ENCODE measurements around the gene IL31RA.
A peak's percentile ranks its signal among the peaks of the same experiment; 100 is the strongest.
"Not testable (repeated sequence)": the region's sequence is repeated elsewhere in the genome, so short reads cannot be mapped to it uniquely, and the experiment has no call there.

The IL31RA gene

DNA sequence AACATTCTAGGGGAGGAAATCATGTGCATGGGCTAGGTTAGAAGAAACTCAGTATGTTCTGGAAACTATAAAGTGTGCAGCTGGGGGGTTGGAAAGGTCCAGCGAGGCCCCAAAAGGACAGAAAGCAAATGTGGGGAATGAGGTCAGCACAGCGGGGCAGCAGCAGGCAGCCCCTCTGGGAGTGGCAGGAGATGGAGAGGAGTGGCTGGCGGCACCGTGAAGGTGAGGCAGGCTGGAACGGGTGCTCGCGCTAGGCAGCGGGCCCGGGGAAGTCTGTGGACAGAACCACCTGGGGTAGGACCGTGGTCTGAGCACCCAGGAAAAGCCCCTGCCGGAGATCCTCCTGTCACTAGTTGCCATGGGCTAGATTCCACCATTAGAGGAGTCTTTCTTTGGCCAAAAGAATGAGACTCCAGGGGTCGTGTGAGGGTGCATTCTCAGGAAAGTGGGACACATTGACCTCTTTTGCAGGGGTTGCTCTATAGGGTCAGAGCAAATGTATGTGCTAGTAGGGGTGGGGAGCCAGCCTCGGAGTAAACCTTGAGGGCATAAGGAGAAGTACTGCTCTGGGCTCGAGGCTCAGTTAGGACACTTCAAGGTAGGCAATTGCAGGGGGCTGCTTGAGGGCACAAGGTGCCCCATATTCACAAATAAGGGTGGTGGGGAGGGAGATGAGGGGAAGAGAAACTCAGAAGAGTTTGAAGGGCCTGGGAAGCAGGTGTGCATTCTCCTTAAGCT, 82.4 kb downstream of the IL31RA start:
- no peak for DNase-seq
- TF ChIP-seq, protein P1, sequence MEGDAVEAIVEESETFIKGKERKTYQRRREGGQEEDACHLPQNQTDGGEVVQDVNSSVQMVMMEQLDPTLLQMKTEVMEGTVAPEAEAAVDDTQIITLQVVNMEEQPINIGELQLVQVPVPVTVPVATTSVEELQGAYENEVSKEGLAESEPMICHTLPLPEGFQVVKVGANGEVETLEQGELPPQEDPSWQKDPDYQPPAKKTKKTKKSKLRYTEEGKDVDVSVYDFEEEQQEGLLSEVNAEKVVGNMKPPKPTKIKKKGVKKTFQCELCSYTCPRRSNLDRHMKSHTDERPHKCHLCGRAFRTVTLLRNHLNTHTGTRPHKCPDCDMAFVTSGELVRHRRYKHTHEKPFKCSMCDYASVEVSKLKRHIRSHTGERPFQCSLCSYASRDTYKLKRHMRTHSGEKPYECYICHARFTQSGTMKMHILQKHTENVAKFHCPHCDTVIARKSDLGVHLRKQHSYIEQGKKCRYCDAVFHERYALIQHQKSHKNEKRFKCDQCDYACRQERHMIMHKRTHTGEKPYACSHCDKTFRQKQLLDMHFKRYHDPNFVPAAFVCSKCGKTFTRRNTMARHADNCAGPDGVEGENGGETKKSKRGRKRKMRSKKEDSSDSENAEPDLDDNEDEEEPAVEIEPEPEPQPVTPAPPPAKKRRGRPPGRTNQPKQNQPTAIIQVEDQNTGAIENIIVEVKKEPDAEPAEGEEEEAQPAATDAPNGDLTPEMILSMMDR (IDR thresholded peaks at IDR 0.05) = no peak
- intact Hi-C loops (cut with DNase I; ENCODE audit: low total_unique reads) = loop anchor here (10.0 kb wide), 1 partner anchor 271 kb away; no protein-coding TSS in a partner anchor
- no peaks in the 10 kb centered on the region for H3K9me3 ChIP-seq
- H3K4me3 ChIP-seq = no peak overlapping the region
- peaks cover 0 to 7% (median 2%) of the 10 kb centered on the region in 3 donors for H3K36me3 ChIP-seq
- no peak overlapping the region for H3K27ac ChIP-seq
- H3K27me3 ChIP-seq = no peaks in the 10 kb centered on the region
- no peaks in the 10 kb centered on the region for H3K4me1 ChIP-seq

DNA sequence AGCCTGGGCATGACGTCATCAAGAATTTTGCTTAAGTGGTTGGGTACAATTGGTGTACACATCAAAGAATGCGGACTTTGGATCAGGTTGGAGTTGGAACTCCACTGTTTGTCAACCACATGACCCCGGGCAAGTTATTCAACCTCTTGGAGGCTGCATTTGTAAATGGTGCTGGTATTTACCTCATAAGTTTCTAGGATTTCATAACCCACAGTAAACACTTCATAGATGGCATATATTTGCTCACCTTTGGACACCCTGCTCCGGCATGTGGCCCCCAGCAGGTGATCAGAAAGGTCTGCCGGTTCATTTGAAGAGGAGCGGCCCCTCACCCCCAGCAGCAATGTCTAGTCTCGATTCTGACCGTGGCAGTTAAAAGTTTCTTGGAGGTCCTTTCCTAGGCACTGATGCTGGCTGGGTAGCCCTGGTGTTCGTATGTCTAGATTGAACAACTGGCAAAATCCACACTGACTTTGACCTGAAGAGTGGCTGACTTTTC, 83.0 kb downstream of the IL31RA start:
- intact Hi-C loops (cut with DNase I; ENCODE audit: low total_unique reads) = loop anchor here (10.0 kb wide), 1 partner anchor 271 kb away; no protein-coding TSS in a partner anchor
- no peak for DNase-seq
- H3K9me3 ChIP-seq = no peaks in the 10 kb centered on the region
- H3K36me3 ChIP-seq = peaks cover under 1 to 13% (median 7%) of the 10 kb centered on the region in 3 donors
- no peak overlapping the region for H3K27ac ChIP-seq
- TF ChIP-seq, protein P1 (IDR thresholded peaks at IDR 0.05) = no peak
- no peak overlapping the region for H3K4me3 ChIP-seq
- H3K4me1 ChIP-seq = no peaks in the 10 kb centered on the region
- no peaks in the 10 kb centered on the region for H3K27me3 ChIP-seq

DNA sequence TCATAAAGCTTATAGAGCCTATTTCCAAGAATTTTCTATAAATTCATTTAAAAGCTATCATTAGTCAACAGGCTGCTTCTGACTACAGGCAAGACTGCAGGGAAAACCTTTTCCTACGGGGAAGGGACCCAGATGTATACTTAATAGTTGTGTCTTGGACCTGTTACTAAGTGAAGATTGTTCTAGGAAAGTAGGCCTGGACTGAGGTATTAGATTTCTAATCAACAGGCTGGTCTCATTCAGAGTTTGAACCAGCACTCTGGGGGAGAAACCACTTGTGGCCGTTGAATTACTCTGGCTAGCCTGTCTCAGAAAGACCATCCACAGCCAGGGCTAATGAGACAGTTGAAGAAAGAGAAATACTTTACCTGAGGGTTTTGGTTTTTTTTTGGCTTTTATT, 83.6 kb downstream of the IL31RA start:
- Histone ChIP-seq H3K4me3 (no peak overlapping the region), H3K4me1 (no peaks in the 10 kb centered on the region), H3K36me3 (peaks cover 6 to 18% (median 11%) of the 10 kb centered on the region in 3 donors), H3K27me3 (no peaks in the 10 kb centered on the region), H3K9me3 (no peaks in the 10 kb centered on the region), H3K27ac (no peak overlapping the region)
- TF ChIP-seq, protein P1 (IDR thresholded peaks at IDR 0.05) = no peak
- intact Hi-C loops (cut with DNase I; ENCODE audit: low total_unique reads) = loop anchor here (10.0 kb wide), 1 partner anchor 270 kb away; no protein-coding TSS in a partner anchor
- DNase-seq = no peak

DNA sequence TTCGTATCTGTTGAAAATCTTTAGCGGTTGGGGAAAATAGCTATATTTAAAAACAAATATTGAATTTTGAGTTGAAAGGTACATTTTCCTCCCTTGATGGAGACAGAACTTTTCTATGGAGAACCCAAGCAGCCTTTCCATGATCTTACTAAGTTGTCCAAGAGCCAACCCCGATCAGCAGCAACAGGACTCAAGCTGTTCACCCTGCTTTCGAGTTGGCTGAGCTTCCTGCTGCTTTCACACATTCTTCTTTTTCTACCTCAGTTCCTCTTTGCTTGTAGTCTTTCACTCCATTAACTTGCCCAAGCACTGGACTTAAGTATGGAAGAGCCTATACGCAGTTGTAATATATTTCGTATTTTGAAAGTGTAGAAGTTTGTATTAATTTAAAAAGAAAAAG, 84.2 kb downstream of the IL31RA start:
- H3K9me3 ChIP-seq = no peaks in the 10 kb centered on the region
- no peaks in the 10 kb centered on the region for H3K4me1 ChIP-seq
- H3K27ac ChIP-seq = no peak overlapping the region
- H3K27me3 ChIP-seq = no peaks in the 10 kb centered on the region
- TF ChIP-seq, protein P1 (IDR thresholded peaks at IDR 0.05) = no peak
- intact Hi-C loops (cut with DNase I; ENCODE audit: low total_unique reads) = loop anchor here (10.0 kb wide), 1 partner anchor 269 kb away; no protein-coding TSS in a partner anchor
- no peak overlapping the region for H3K4me3 ChIP-seq
- no peak for DNase-seq
- peaks cover 6 to 25% (median 17%) of the 10 kb centered on the region in 3 donors for H3K36me3 ChIP-seq

DNA sequence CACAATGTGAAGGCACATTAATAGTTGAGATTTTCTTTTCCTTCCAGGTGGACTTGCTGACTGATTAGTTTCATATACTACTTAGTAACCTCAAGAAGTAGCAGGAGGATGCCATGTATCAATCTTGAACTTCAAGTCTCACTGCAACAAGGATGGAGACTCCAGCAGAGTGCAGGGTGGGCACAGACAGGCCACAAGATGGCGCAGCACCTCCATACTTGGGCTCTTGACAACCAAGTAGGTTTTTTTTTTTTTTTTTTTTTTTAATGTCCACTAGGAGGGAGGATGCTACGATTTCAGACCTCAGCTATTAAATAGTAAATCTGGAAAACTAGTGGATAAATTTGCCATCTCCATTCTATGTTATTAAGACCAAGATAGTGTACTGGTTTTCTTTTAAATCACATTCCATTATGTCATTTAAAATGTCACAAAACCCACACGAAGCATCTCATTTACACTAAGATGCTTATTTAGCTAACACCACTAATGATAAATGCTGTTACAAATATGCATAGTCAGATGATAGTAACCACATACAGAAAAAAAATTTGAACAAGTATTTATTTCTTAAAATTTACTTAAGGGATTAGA, 85.0 kb downstream of the IL31RA start:
- Histone ChIP-seq H3K27me3 (no peaks in the 10 kb centered on the region), H3K9me3 (no peaks in the 10 kb centered on the region), H3K36me3 (peaks cover 10 to 33% (median 25%) of the 10 kb centered on the region in 3 donors), H3K4me3 (no peak overlapping the region), H3K27ac (no peak overlapping the region), H3K4me1 (no peaks in the 10 kb centered on the region)
- intact Hi-C loops (cut with DNase I; ENCODE audit: low total_unique reads) = loop anchor here (10.0 kb wide), 1 partner anchor 269 kb away; no protein-coding TSS in a partner anchor
- TF ChIP-seq, protein P1 (IDR thresholded peaks at IDR 0.05) = peak; percentile 64 to 77
- DNase-seq = peak; percentile 77 to 82

DNA sequence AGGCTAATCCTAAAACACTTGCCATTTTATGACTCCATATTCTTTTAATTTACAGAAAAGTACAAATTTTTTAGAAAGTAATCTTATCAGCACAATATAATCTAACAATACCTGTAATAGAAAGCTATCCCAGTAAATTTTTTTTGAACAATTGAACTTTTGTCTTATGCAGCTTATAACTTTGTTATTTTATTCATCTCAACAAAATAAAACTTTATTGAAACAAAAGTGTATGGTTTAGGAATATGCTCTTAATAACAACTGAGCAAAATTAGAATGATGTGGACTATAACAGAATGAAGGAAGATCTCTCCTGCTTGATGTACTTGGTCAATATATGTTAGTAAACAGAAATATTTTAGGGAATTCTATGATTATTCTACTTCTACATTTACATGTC, 86.4 kb downstream of the IL31RA start:
- not testable (repeated sequence) for H3K9me3 ChIP-seq, H3K4me1 ChIP-seq, DNase-seq, H3K27me3 ChIP-seq, H3K27ac ChIP-seq, H3K4me3 ChIP-seq
- peaks cover 24 to 47% (median 34%) of the 10 kb centered on the region in 3 donors for H3K36me3 ChIP-seq
- intact Hi-C loops (cut with DNase I; ENCODE audit: low total_unique reads) = loop anchor here (10.0 kb wide), 1 partner anchor 267 kb away; no protein-coding TSS in a partner anchor

DNA sequence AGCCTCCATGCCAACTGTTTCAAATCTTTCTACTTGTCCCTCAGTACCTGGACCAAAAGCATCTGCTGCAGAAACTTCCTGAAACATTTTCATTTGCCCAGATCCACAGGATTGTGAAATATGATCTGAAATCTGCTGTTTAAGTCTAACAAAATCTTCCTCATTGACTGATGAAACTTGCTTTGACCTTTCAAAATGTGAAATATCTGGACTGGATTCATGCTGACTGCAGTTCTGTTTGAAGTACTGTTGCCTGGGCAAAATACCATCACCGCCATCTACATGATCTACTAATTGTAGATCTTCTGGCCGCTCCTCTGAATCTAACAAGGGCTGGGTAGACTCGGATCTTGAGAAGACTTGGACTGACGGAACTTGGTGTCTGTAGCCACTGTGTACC, 90.0 kb downstream of the IL31RA start:
- peaks cover 40 to 80% (median 46%) of the 10 kb centered on the region in 3 donors for H3K36me3 ChIP-seq
- intact Hi-C loops (cut with DNase I; ENCODE audit: low total_unique reads) = loop anchor here (10.0 kb wide), 1 partner anchor 676 kb away; no protein-coding TSS in a partner anchor

More for the DNA sequence above, 90.0 kb downstream of the IL31RA start:
- not testable (repeated sequence) for H3K4me3 ChIP-seq, DNase-seq, H3K27ac ChIP-seq, H3K9me3 ChIP-seq, H3K4me1 ChIP-seq, H3K27me3 ChIP-seq
